Keratinocyte (primary cell): Measurements from ENCODE around the gene HLA-B.

Experiments
- CTCF ChIP-seq, 3 experiments: IDR thresholded peaks in 1 of 3; conservative IDR thresholded peaks in 1 of 3; optimal IDR thresholded peaks in 1 of 3; 2 replicates in 2 of 3; 3 replicates in 1 of 3; pipeline versions ENCODE3 to v1.5.1; 2011; ENCODE audit warnings: low read length in 3 of 3, mild to moderate bottlenecking in 3 of 3, moderate library complexity in 2 of 3, control low read depth in 1 of 3, inconsistent platforms in 1 of 3; ENCODE audit not compliant: insufficient read depth in 2 of 3; ENCODE audit errors: extremely low read depth in 1 of 3
- EZH2 ChIP-seq: IDR thresholded peaks from one replicate; pipeline ENCODE4 v1.6.1; 2012; ENCODE audit warnings: inconsistent platforms, mild to moderate bottlenecking, low read length, moderate library complexity

- TF ChIP-seq CTCF (optimal IDR thresholded peaks at IDR 0.05 in 1 of 3, IDR thresholded peaks at IDR 0.05 in 1 of 3, conservative IDR thresholded peaks at IDR 0.05 in 1 of 3; ENCODE audit: extremely low read depth in 1 of 3, insufficient read depth in 2 of 3, low read length in 3 of 3) (no peak), EZH2 (no peak)
These were observed 6.0 kb downstream of the HLA-B start for GRCh38 chr6:31351033-31351380.
